Cerebellar nuclear complex (tissue), 1 donor: ENCODE data around the gene AFF4.
"Not testable (repeated sequence)": the region's sequence is repeated elsewhere in the genome, so short reads cannot be mapped to it uniquely, and the experiment has no call there.

Source experiments
- DNase-seq, 2 experiments: peaks; one replicate each; lab custom pipeline; 2025; lab: John Stamatoyannopoulos, UW

The AFF4 gene

GRCh38 chr5:132963171-132964104 lies at the start of gene AFF4:
Gene AFF4 (minus strand): TSS chr5:132963634. CDS start chr5:132937189, 26,445 bp downstream.
- DNase-seq: peak; percentile 4 to 75

GRCh38 chr5:133008455-133008854 lies 45.0 kb upstream of the AFF4 start:
- not testable (repeated sequence) for DNase-seq

- DNase-seq: no peak
Measured at GRCh38 chr5:133006653-133007052, 43.2 kb upstream of the AFF4 start.

- DNase-seq: no peak
Measured at GRCh38 chr5:132999246-132999645, 35.8 kb upstream of the AFF4 start.

- no peak for DNase-seq
Measured at GRCh38 chr5:132998556-132998955, 35.1 kb upstream of the AFF4 start.

- no peak for DNase-seq
Measured at GRCh38 chr5:132996307-132996706, 32.9 kb upstream of the AFF4 start.

GRCh38 chr5:132987531-132988408 lies 24.3 kb upstream of the AFF4 start:
- no peak for DNase-seq

- DNase-seq: not testable (repeated sequence)
Measured at GRCh38 chr5:132982971-132983370, 19.5 kb upstream of the AFF4 start.

GRCh38 chr5:132981288-132981687 lies 17.9 kb upstream of the AFF4 start:
- no peak for DNase-seq

- DNase-seq: no peak
Measured at GRCh38 chr5:132979976-132980375, 16.5 kb upstream of the AFF4 start.

GRCh38 chr5:132979367-132979940 lies 16.0 kb upstream of the AFF4 start:
- no peak for DNase-seq

- no peak for DNase-seq
Measured at GRCh38 chr5:132976852-132977251, 13.4 kb upstream of the AFF4 start.

- DNase-seq: not testable (repeated sequence)
Measured at GRCh38 chr5:132972436-132972828, 9.0 kb upstream of the AFF4 start.

- DNase-seq: no peak
Measured at GRCh38 chr5:132971483-132972435, 8.3 kb upstream of the AFF4 start.

- DNase-seq: no peak
Measured at GRCh38 chr5:132965120-132965519, 1.7 kb upstream of the AFF4 start.

- no peak for DNase-seq
Measured at GRCh38 chr5:132962429-132963021, 909 bp downstream of the AFF4 start.

- DNase-seq: no peak
Measured at GRCh38 chr5:132961887-132962286, 1.5 kb downstream of the AFF4 start.

- not testable (repeated sequence) for DNase-seq
Measured at GRCh38 chr5:132961123-132961815, 2.2 kb downstream of the AFF4 start.

- not testable (repeated sequence) for DNase-seq
Measured at GRCh38 chr5:132956166-132956799, 7.2 kb downstream of the AFF4 start.

GRCh38 chr5:132953710-132954109 lies 9.7 kb downstream of the AFF4 start:
- no peak for DNase-seq
